Smooth muscle cell of the brain vasculature (primary cell): Measurements from ENCODE around the gene KSR1.
"Not testable (repeated sequence)": the region's sequence is repeated elsewhere in the genome, so short reads cannot be mapped to it uniquely, and the experiment has no call there.

Source experiments
- DNase-seq: peaks from one replicate; pipeline ENCODE4 v3.0.0-alpha.2; 2012; ENCODE audit warnings: low read depth, low spot score

Gene KSR1

GRCh38 chr17:27426471-27426870 is 29.8 kb upstream of the KSR1 start:
- not testable (repeated sequence) for DNase-seq

- DNase-seq: not testable (repeated sequence)
Observed at GRCh38 chr17:27427166-27427862, 28.9 kb upstream of the KSR1 start.

GRCh38 chr17:27428781-27429505 is 27.3 kb upstream of the KSR1 start:
- DNase-seq: no peak

- DNase-seq: no peak
Observed at GRCh38 chr17:27429666-27430382, 26.4 kb upstream of the KSR1 start.

GRCh38 chr17:27430383-27430840 is 25.8 kb upstream of the KSR1 start:
- DNase-seq: no peak

- no peak for DNase-seq
Observed at GRCh38 chr17:27430882-27431491, 25.3 kb upstream of the KSR1 start.

- no peak for DNase-seq
Observed at GRCh38 chr17:27433521-27433920, 22.7 kb upstream of the KSR1 start.

- not testable (repeated sequence) for DNase-seq
Observed at GRCh38 chr17:27435431-27436070, 20.7 kb upstream of the KSR1 start.

- DNase-seq: no peak
Observed at GRCh38 chr17:27438348-27438998, 17.8 kb upstream of the KSR1 start.

- no peak for DNase-seq
Observed at GRCh38 chr17:27439342-27439741, 16.9 kb upstream of the KSR1 start.

GRCh38 chr17:27442702-27443101 is 13.5 kb upstream of the KSR1 start:
- DNase-seq: no peak

GRCh38 chr17:27443491-27443890 is 12.8 kb upstream of the KSR1 start:
- DNase-seq: no peak

- DNase-seq: no peak
Observed at GRCh38 chr17:27445971-27446370, 10.3 kb upstream of the KSR1 start.

- DNase-seq: peak; percentile 60
Observed at GRCh38 chr17:27446569-27447301, 9.5 kb upstream of the KSR1 start.

- DNase-seq: not testable (repeated sequence)
Observed at GRCh38 chr17:27448534-27448933, 7.7 kb upstream of the KSR1 start.

GRCh38 chr17:27449541-27449940 is 6.7 kb upstream of the KSR1 start:
- DNase-seq: no peak

- DNase-seq: no peak
Observed at GRCh38 chr17:27449988-27450387, 6.3 kb upstream of the KSR1 start.

- no peak for DNase-seq
Observed at GRCh38 chr17:27450416-27450815, 5.8 kb upstream of the KSR1 start.

GRCh38 chr17:27451906-27452305 is 4.3 kb upstream of the KSR1 start:
- DNase-seq: no peak

- no peak for DNase-seq
Observed at GRCh38 chr17:27452828-27453227, 3.4 kb upstream of the KSR1 start.
